ENCODE results near the gene CHTOP.
"Not testable (repeated sequence)": the region's sequence is repeated elsewhere in the genome, so short reads cannot be mapped to it uniquely, and the experiment has no call there.

Gene CHTOP

DNA sequence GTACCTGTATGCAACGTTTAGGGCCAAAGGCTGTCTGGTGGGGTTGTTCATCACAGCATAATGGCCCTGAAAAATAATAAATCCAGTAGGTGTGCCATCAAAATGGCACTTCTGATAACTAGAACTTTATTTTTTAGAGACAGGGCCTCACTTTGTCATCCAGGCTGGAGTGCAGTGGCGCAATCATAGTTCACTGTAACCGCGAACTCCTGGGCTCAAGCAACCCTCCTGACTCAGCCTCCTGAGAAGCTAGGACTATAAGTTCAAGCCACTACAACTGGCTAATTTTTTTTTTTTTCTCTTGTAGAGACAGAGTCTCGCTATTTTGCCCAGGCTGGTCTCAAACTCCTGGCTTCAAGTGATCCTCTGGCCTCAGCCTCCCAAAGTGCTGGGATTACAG is 29.3 kb downstream of the CHTOP start:
- DNase-seq, result no peak

DNA sequence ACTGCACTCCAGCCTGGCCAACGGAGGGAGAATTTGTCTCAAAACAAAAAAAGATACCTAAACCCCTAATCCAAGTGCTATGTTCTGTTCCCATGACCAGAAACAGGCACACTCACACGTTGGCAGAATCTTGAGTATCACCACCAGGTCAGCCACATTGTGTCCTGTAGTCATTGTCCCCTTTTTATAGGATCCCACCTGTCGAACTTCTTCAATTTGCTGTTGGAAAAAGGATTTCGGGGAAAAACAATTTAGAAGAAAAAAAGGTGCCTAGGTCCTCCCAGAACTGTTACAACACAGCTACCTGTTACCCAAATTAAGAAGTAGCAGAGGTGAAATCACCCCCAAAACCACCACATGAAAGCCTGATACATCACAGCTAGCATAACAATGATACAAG is 33.6 kb downstream of the CHTOP start:
- no peak for DNase-seq

DNA sequence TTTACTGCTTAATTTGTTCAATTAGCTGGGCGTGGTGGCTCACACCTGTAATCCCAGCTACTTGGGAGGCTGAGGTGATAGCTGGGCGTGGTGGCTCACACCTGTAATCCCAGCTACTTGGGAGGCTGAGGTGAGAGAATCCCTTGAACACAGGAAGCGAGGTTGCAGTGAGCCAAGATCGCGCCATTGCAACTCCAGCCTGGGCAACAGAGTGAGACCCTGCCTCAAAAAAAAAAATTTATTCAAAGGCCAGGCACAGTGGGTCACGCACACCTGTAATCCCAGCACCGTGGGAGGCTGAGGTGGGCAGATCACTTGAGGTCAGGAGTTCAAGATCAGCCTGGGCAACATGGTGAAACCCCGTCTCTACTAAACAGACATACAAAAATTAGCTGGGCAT is 34.8 kb downstream of the CHTOP start:
- not testable (repeated sequence) for DNase-seq

DNA sequence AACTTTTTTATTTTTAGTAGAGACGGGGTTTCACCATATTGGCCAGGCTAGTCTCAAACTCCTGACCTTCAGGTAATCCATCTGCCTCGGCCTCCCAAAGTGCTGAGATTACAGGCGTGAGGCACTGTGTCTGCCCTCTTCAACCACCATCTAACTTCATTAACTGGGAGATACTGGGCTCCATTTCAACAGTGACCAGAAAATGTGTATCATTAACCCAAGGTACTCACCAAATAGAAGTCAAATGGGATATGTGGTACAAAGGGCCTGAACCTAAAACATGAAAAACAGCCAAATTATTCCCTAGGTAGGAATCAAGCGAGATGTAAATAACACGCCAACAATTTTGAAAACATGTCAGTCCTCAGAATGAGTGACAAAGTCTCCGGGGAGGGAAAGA is 35.7 kb downstream of the CHTOP start:
- DNase-seq, result no peak

DNA sequence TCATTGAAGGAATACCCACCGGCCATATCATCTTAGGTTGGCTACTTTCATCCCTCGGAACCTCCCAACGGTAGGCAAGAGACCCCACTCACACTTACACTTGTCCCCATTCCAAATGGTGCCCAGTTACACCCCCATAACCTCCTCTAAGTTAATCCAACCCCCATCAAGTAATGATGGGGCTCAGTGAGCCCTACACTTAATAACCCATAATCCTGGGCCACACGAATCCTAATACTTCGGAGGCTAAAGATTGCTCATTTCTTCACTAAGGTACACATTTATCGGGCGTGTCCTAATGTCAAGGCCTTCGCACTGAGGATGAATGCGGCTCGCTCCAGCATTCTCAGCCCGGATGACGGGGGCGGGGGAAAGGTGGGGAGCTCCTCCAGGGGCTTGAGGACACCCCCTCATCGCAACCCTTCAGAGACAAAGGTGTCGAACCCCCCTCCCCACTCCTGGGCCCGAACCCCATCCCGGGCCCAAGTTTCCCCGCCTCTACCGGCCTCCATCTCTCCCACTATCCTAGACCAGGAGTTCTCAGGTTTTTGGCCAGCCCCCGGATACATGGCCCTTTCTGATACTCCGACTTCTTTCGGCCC is 36.5 kb downstream of the CHTOP start:
- no peak for DNase-seq

DNA sequence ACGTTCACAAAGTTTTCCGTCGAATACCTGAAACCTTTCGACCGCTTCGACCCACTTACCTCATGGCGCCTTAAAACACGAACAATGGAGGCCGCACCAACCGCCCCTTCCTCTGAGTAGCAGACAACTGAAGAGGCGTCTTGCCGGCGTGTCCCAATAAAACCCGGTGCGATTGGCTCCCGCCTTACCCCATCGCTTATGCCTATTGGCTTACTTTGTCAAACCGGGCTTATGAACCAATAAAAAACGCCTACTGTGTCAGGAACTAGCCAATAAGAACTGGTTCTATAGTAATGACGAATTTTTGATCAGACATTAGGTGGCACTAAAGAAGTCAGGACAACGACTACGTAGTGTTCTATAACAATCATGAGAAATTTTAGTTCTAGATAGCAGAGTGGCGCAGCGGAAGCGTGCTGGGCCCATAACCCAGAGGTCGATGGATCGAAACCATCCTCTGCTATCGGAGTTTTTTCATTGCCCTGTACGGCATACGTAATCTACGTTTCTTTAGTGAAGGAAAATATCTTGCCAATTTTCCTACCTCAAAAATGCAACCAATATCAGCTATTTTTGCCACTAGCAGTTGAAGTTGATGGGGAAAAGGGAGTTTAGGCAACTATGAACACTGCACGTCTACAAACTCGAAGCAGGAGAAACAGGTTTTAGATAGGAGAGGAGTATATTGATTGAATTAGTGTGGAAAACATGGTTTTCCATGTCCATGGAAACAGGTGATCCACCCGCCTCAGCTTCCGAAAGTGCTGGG is 37.2 kb downstream of the CHTOP start, which contains the start of gene ILF2:
Gene ILF2, minus strand, starts transcription at position 135 of the 769 bp plus-strand sequence. Its CDS starts 71 bp downstream, at position 64.
- peak; percentile 99 for DNase-seq

DNA sequence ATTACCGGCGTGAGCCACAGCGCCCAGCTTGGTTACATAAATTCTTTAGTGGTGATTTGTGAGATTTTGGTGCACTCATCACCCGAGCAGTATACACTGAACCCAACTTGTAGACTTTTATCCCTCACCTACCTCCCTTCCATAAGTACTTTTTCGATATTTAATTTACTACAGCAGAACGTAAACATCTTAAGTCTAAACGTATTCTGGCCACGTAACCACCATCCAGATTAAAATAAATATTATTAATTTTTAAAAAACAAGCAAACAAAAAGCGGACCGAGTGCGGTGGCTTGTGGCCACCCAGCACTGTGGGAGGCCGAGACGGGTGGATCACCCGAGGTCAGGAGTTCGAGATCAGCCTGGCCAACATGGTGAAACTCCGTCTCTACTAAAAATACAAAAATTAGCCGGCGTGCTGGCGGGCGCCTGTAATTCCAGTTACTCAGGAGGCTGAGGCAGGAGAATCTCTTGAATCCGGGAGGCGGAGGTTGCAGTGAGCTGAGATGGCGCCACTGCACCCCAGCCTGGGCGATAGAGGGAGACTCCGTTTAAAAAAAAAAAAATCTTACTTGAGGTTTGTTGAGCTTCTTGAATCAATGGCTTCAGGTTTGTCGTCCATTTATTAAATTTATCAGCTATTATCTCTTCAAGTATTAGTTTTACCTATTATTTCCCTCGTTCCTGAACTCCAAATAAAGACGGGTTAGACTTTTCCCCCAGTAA is 37.9 kb downstream of the CHTOP start:
- DNase-seq, result not testable (repeated sequence)

DNA sequence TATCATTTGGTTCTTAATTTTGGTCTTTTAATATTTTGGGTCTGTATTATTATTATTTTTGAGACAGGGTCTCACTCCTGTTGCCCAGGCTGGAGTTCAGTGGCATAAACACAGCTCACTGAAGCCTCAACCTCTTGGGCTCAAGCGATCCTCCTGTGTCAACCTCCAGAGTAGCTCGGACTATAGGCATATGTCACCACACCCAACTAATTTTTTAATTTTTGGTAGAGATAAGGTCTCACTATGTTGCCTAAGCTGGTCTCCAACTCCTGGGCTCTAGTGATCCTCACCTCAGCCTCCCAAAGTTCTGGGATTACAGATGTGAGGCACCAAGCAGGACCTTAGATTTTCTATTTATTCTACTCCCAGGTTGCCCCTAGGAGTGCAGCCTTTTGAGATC is 39.6 kb downstream of the CHTOP start:
- DNase-seq, result no peak

DNA sequence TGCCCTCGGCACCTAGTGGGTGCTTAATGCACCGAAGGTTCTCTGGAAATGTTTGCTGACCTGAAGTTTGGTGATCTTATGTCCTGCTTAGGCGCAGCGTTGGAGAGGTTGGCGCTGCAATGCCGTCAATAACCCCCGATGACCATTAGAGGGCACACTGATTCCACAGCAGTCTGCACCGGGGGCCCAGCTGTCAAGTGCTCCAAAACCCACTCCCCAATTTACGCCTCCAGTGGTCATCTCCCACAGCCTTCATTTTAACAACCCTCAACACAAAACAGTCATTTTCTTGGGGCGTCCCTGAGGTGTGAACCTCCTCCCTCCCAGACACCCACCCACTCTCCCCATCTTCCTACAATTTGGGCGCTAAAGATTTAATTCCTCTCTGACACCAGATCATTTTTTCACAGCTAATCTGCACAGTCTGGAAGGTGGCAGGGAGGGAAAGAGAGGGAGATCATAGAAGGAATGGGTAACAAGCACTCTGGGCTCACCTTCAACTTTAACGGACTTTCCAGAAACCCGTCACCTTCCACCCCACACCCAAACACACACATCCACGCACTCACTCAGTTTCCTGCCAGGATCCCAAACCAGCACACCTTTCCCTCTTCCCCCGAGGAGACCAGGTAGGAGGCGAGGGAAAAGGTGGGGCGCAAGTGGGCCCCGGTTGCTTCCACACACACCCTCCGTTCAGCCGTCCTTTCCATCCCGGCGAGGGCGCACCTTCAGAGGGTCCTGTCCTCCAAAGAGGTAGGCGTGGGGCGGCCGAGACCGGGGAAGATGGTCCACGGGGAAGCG is 44.1 kb downstream of the CHTOP start:
- no peak for DNase-seq

DNA sequence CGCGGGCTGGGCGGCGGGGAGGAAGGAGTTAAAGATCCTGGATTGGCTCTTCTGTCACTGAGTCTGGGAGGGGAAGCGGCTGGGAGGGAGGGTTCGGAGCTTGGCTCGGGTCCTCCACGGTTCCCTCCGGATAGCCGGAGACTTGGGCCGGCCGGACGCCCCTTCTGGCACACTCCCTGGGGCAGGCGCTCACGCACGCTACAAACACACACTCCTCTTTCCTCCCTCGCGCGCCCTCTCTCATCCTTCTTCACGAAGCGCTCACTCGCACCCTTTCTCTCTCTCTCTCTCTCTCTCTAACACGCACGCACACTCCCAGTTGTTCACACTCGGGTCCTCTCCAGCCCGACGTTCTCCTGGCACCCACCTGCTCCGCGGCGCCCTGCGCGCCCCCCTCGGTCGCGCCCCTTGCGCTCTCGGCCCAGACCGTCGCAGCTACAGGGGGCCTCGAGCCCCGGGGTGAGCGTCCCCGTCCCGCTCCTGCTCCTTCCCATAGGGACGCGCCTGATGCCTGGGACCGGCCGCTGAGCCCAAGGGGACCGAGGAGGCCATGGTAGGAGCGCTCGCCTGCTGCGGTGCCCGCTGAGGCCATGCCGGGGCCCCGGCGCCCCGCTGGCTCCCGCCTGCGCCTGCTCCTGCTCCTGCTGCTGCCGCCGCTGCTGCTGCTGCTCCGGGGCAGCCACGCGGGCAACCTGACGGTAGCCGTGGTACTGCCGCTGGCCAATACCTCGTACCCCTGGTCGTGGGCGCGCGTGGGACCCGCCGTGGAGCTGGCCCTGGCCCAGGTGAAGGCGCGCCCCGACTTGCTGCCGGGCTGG is 44.9 kb downstream of the CHTOP start, which contains the start of gene NPR1:
Gene NPR1, plus strand, starts transcription at position 170 of the 818 bp plus-strand sequence. Its CDS starts 421 bp downstream, at position 591.
- no peak for DNase-seq

DNA sequence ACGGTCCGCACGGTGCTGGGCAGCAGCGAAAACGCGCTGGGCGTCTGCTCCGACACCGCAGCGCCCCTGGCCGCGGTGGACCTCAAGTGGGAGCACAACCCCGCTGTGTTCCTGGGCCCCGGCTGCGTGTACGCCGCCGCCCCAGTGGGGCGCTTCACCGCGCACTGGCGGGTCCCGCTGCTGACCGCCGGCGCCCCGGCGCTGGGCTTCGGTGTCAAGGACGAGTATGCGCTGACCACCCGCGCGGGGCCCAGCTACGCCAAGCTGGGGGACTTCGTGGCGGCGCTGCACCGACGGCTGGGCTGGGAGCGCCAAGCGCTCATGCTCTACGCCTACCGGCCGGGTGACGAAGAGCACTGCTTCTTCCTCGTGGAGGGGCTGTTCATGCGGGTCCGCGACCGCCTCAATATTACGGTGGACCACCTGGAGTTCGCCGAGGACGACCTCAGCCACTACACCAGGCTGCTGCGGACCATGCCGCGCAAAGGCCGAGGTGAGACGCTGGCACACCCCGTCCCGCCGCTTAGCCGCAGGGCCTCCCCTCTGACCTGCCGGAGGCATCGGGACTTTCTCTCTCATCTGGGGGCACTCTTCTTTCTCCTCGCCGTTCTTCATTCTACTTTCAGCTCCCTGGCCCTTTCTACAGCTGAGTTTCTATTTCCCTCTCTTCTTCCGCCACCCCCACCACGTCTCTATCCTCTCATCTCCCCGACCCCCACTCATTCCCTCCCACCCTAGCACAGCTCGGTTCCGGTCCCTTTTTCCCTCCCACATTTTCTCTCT is 45.7 kb downstream of the CHTOP start:
- no peak for DNase-seq

DNA sequence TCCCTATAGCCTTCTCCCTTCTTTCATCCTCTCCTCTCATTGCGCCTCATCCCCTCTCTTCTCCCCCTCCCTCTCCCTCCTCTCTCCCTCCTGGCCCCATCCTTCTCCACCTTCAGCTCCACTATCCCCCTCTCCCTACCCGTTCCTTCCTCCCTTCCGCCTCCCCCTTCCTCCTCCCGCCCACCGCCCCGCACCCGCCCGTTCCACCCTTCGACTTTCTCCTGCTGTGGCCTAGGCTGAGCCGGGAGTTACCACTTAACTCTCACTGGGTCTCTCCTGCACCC is 46.2 kb downstream of the CHTOP start:
- no peak for DNase-seq

DNA sequence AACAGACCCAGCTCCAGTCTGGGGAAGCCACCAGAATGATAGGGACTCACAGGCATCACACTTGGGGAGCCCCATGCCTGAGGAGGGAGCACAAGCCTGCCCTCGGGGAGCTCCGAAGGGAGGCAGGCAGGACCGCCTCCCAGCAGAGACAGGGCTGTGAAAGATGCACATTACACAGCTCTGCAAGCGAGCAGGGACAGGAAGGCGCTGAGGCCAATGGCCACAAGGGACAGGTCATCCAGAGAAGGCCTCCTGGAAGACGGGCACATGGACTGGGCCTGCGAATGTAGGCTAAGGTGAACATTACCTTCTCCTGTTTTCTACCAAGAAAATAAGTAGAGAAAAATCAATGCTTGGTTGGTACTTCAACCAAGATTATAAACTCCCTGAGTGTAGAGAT is 48.9 kb downstream of the CHTOP start:
- no peak for DNase-seq

DNA sequence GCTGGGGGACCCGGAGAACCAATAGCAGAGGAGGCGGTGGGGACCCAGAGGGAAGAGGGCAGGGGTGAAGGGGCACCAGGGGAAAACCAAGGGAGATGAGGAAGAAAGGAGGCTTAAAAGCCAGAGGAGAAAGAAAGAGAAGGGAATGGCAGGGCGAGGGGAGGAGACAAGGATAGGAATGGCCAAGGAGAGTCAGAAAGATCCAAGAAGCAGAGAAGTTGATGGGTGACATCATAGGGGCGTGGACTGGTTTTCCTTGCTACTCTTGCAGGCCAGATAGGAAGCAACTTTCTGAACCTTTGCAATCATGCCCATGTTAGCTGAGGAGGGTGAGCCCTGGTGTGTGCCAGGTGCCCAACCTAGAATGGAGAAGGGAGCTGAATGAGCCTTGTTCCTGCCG is 50.0 kb downstream of the CHTOP start:
- DNase-seq, result no peak

DNA sequence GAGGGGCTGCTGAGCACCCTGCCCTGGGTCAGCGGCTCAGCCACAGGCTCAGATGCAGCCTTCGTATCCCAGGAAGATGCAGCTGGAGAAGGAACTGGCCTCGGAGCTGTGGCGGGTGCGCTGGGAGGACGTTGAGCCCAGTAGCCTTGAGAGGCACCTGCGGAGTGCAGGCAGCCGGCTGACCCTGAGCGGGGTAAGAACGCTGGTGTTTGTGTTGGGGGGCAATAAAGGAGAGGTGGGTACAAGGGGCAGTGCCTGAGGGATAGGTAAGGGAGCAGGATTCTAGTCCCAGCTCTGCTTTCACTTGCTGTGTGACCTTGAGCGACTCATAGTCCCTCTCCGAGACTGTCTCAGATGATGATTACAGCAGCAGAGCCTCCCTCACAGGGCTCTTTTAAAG is 51.0 kb downstream of the CHTOP start:
- no peak for DNase-seq

DNA sequence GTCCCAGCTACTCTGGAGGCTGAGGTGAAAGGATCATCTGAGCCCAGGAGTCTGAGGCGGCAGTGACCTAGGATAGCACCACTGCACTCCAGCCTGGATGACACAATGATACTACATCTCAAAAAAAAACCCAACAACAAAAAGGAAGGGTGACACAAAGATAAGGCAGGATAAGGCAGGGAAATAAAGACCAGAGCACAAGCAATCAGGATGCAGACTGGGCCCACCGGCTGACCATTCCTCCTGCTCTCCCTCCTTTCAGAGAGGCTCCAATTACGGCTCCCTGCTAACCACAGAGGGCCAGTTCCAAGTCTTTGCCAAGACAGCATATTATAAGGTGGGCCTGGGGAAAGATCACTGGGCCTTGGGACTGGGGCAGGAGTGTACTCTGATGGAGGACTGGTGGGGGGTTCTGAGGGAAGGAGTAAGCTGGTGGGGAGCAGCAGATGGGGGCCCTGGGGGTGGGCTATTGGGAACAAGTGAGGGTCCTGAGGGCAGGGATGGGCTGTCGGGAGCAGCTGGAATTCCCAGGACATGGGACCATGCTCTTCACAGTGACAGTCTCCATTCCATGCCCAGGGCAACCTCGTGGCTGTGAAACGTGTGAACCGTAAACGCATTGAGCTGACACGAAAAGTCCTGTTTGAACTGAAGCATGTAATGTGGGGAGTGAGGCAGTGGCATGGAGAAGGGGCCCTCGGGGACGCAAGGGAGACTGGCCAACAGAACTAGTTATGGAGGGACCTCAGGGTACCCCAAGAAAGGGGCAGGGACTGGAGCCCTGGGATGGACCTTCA is 51.9 kb downstream of the CHTOP start:
- no peak for DNase-seq

DNA sequence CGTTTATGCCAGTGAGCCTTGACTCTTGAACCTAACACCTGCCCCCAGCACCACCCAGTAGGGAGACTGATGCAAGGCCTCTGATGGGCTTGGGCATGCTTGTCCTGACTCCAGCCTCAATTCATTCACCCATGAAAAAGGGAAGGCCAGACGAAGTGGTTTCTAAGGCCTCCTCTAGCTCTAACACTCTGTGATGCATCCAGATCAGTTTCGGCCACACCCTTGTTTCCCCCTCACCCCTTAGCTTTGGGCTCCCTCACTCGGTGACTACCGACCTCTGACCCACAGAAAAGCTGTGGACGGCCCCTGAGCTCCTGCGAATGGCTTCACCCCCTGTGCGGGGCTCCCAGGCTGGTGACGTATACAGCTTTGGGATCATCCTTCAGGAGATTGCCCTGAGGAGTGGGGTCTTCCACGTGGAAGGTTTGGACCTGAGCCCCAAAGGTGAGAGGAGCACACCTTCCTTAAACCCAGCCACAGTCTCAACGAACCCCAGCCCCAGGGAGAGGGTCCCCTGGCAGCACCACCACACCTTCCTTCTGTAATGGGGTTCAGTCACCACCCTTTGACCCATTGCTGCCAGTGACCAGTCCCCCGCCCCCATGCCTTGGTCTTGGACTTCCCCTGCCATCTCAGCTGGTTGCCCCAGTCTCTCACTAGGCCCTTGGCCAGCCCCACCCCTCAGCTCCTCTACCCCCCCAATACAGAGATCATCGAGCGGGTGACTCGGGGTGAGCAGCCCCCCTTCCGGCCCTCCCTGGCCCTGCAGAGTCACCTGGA is 53.7 kb downstream of the CHTOP start:
- no peak for DNase-seq

DNA sequence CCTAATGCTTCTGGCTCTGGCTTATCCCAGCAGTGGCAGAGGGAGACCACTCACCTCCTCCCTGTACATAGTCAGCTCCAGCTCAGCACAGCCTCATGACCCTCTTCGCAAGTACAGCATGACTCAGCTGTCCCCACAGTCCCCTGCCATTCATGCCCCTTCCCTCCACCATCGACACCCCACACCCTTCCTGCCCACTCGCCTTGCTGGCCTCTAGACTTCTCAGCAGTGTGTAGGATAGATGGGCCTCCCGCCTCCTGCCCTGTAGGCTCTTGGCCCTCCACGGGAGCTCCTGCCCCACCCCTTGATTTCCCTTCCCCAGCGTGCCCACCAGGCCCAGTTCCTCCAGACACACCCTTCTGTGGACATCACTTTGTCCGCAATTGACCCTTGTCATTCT is 54.4 kb downstream of the CHTOP start:
- DNase-seq, result no peak

DNA sequence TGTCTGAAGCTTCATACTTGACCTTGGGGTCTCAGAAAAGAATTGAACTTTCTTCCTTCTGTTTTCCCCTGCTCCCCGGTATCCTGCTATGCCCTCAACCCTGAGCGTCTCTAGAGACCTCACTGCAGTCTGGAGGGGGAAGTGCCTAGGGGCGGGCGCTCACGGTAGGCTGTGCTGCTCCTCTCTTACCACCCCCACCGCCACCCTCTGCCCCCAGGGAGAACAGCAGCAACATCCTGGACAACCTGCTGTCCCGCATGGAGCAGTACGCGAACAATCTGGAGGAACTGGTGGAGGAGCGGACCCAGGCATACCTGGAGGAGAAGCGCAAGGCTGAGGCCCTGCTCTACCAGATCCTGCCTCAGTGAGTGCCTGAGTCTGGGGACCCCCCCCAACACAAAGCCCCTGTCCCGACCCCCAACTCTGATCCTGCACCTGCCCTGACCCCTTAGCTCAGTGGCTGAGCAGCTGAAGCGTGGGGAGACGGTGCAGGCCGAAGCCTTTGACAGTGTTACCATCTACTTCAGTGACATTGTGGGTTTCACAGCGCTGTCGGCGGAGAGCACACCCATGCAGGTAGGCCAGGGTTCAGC is 55.0 kb downstream of the CHTOP start:
- DNase-seq, result no peak

Data from NCI-H2107 (cell line).